GM08714 (cell line): ENCODE measurements around the gene TMEM158.

Experiments used
- H3K4me3 ChIP-seq: fragments of 200-500 bp; sonication (Bioruptor generic); 2 replicates; pipeline ENCODE4 v1.5.1; 2014; ENCODE audit warnings: mild to moderate bottlenecking, low read length, inconsistent platforms
- ZNF274 ChIP-seq: IDR thresholded peaks from 2 replicates; pipeline ENCODE4 v1.6.1; 2012; ENCODE audit warnings: mild to moderate bottlenecking, low read depth, low read length

TMEM158 gene

DNA sequence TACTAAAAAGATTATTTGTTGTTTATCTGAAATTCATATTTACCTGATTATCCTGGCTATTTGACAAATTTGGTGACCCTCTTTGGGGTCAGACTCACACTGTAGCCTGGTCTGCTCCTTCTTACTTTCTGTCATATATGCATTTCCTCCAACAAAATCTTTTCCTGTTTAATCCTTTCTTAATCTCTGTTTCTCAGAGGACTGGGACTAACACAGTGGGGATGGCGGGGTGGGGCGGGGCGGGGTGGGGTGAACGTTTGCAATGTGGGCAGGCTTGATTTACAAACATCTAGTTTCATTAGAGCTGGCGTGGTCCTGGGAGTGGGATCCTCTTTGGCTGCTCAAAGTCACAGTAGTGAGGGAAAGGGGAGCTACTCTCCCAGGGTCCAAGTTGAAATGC lies 44.6 kb downstream of the TMEM158 start:
- no peak for TF ChIP-seq ZNF274

DNA sequence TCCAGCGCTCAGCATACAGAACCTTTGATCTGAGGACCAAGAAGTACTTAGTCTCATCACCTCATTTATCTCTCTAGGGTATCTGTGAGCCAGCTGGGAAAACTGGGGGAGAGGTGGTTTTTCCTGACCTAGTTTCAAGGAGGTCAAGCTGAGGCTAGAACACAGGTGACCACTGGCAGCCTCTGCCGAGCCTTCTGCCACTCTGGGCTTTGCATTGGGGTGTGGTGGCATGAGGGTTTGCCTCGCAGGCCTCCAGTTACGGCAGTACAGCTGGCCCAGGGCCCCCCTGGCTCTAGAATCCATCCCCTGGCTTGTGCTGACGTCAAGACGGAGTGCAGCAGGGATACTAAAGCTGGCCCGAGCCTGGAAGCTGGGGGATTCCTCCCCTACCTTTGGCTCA lies 45.2 kb downstream of the TMEM158 start:
- no peak for TF ChIP-seq ZNF274
- no peak overlapping the region for H3K4me3 ChIP-seq

More for the DNA sequence above, 44.6 kb downstream of the TMEM158 start:
- no peak overlapping the region for H3K4me3 ChIP-seq

DNA sequence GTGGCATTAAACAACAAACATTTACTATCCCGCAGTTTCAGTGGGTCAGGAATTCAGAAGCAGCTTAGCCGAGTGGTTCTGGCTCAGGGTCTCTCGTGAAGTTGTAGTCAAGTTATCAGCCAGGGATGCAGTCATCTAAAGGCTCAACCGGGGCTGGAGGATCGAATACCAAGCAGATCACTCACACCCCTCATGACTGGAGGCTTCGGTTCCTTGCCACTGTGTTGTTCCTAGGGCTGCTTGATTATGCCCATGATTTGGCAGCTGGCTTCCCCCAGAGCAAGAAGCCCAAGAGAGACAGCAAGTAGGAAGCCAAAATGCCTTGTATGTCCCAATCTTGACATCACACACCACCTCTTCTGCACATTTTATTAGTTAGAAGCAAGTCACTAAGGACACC lies 46.0 kb downstream of the TMEM158 start:
- no peak for TF ChIP-seq ZNF274

DNA sequence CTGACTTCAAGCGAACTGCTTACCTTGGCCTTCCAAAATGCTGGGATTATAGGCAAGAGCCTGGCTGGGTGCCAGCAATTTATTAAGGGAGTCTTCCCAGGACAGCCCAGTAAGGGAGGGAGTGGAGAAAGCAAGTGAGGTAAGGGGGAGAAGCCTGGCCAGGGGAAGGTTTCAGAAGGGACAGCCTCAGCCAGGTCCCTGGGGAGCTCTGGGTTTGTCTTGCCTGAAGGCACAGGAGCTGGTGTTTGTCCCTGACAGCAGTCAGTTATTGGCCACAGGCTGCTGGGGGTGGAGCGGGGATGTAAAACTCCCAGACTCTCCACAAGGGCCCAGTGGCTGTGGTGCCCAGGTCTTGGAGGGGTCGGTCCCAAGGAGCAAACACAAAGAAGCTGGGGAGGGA lies 46.9 kb downstream of the TMEM158 start:
- H3K4me3 ChIP-seq: no peak overlapping the region
- TF ChIP-seq ZNF274: no peak

More for the DNA sequence above, 46.0 kb downstream of the TMEM158 start:
- no peak overlapping the region for H3K4me3 ChIP-seq

DNA sequence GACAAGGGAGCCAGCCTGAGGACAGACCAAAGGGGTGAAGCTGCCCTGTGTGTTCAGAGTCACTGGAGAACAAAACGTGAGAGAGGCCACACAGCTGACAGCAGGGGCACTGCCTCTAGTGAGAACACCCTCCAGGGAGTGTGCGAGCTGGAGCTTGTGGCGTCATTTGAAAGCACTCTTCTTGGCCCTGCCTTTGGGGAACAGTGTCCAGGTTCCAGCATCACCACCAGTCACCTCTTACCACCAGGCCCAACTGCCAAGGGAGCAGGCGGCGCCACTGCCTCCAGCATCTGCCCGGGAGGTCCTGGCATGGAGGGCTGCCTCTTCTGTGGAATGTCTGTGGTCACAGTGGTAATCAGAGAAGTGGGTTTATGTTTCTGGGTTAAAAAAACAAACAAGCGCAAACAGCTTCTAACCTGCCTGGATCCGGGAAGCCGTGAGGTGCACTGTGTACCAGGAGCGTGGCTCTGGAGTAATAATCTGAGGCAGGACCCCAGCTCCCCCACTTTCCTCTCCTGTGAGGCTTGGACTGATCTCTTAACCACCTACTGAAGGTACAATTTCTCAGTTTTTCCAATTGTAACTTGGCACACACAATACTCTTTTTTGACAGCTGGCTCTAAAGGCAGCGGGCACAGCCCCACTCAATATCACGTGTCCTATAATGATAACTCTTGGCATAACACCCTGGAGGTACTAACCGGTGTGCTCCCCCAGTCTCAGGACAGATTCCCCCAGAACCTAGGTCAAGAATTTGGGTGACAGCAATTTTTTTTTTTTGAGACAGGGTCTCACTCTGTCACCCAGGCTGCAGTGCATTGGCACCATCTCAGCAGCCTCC lies 47.7 kb downstream of the TMEM158 start:
- no peak overlapping the region for H3K4me3 ChIP-seq
- no peak for TF ChIP-seq ZNF274

DNA sequence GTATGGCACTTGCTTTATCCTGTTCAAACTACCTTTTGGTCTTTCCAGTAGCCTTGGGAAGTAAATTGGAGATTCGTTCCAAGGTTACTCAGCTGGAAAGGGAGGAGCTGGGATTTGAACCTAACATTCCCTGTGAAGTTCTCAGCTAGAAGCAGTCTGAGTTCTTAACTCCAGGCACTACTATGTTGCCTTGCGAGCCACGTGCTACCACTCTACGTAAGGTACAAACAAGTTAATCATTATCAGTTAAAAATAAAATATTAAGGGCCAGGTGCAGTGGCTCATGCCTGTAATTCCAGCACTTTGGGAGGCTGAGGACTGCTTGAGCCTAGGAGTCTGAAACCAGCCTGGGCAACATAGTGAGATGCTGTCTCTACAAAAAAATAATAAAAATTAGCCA lies 49.2 kb downstream of the TMEM158 start:
- TF ChIP-seq ZNF274: no peak
- no peak overlapping the region for H3K4me3 ChIP-seq
